Liver (tissue), 3 donors: ENCODE measurements around the gene YY2.

Experiments
- CTCF ChIP-seq: fragments of 150-350 bp; IDR thresholded peaks from 2 replicates; pipeline ENCODE4 v1.5.1; 2017; ENCODE audit warnings: improper control_type of control experiment, low read depth, low read length; ENCODE audit not compliant: missing input control
- HNF4A ChIP-seq, 2 donors: conservative IDR thresholded peaks; 2 replicates each; pipeline ENCODE4 v1.6.1; 2016; ENCODE audit warnings: antibody characterized with exemption in 2 of 2, mild to moderate bottlenecking in 2 of 2
- HNF4G ChIP-seq: IDR thresholded peaks from 2 replicates; pipeline ENCODE4 v1.6.1; 2016; ENCODE audit warnings: antibody characterized with exemption
- JUND ChIP-seq, 2 donors: IDR thresholded peaks; 2 replicates each; pipeline ENCODE4 v1.6.1; 2016; ENCODE audit warnings: antibody characterized with exemption in 2 of 2
- RAD21 ChIP-seq, 2 donors: IDR thresholded peaks; 2 replicates each; pipeline ENCODE4 v1.6.1; 2016; ENCODE audit warnings: antibody characterized with exemption in 2 of 2, mild to moderate bottlenecking in 2 of 2
- REST ChIP-seq: IDR thresholded peaks from 2 replicates; pipeline ENCODE4 v1.6.1; 2016; ENCODE audit warnings: antibody characterized with exemption, mild to moderate bottlenecking
- SP1 ChIP-seq: IDR thresholded peaks from 2 replicates; pipeline ENCODE4 v1.6.1; 2018; ENCODE audit warnings: antibody characterized with exemption, mild to moderate bottlenecking
- TAF1 ChIP-seq: conservative IDR thresholded peaks from 2 replicates; pipeline ENCODE4 v1.6.1; 2016; ENCODE audit warnings: antibody characterized with exemption, mild to moderate bottlenecking
- YY1 ChIP-seq: IDR thresholded peaks from 2 replicates; pipeline ENCODE4 v1.6.1; 2016; ENCODE audit warnings: antibody characterized with exemption, mild to moderate bottlenecking
- TF ChIP-seq, protein P1 (sequence below): IDR thresholded peaks from 2 replicates; pipeline ENCODE4 v1.6.1; 2016; ENCODE audit warnings: antibody characterized with exemption
- TF ChIP-seq, protein P2 (sequence below): IDR thresholded peaks from 2 replicates; pipeline ENCODE4 v1.6.1; 2016; ENCODE audit warnings: antibody characterized with exemption
- TF ChIP-seq, protein P3 (sequence below): IDR thresholded peaks from 2 replicates; pipeline ENCODE4 v1.6.1; 2016; ENCODE audit warnings: antibody characterized with exemption
- donor health status: healthy.
- donor health status: healthy.

DNA sequence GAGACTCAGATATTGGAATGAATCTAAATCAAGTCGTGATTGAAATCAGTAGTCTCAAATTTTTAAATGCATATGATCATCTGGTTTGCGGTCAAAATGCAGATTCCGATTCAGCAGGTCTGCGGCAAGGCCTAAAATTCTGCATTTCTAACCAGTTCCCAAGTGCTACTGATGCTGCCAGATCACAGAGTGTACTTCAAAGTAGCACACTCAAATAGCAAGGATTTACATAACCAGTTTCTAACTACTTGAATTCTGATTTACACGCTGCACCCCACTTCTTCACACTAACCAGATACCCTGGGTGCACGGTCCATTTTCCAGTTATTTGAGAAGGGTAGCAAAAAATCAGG lies 15.6 kb upstream of the YY2 start:
- no peak for TF ChIP-seq YY1
- TF ChIP-seq, protein P1, sequence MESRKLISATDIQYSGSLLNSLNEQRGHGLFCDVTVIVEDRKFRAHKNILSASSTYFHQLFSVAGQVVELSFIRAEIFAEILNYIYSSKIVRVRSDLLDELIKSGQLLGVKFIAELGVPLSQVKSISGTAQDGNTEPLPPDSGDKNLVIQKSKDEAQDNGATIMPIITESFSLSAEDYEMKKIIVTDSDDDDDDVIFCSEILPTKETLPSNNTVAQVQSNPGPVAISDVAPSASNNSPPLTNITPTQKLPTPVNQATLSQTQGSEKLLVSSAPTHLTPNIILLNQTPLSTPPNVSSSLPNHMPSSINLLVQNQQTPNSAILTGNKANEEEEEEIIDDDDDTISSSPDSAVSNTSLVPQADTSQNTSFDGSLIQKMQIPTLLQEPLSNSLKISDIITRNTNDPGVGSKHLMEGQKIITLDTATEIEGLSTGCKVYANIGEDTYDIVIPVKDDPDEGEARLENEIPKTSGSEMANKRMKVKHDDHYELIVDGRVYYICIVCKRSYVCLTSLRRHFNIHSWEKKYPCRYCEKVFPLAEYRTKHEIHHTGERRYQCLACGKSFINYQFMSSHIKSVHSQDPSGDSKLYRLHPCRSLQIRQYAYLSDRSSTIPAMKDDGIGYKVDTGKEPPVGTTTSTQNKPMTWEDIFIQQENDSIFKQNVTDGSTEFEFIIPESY, result no peak
- no peak for TF ChIP-seq CTCF
- TF ChIP-seq TAF1, result no peak
- TF ChIP-seq JUND (IDR thresholded peaks at IDR 0.05), result no peak
- TF ChIP-seq, protein P2, sequence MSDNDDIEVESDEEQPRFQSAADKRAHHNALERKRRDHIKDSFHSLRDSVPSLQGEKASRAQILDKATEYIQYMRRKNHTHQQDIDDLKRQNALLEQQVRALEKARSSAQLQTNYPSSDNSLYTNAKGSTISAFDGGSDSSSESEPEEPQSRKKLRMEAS, result no peak
- TF ChIP-seq RAD21 (IDR thresholded peaks at IDR 0.05), result no peak
- TF ChIP-seq, protein P3, sequence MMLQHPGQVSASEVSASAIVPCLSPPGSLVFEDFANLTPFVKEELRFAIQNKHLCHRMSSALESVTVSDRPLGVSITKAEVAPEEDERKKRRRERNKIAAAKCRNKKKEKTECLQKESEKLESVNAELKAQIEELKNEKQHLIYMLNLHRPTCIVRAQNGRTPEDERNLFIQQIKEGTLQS, result no peak
- TF ChIP-seq SP1, result no peak
- TF ChIP-seq REST, result no peak
- TF ChIP-seq HNF4A (conservative IDR thresholded peaks at IDR 0.05), result no peak
- no peak for TF ChIP-seq HNF4G
